Measurements from ENCODE around the gene TAP2. TPM values are rescaled to one million over a fixed set of nuclear protein-coding genes. Genes with fewer than 3 reads are reported as not detected.

Gene TAP2
- total and polyA plus RNA-seq, 2 of the 13 experiments (the other 11 are each of a cell fraction or from before 2014, with no cell fraction given): 10.3 to 17.6 TPM

DNA sequence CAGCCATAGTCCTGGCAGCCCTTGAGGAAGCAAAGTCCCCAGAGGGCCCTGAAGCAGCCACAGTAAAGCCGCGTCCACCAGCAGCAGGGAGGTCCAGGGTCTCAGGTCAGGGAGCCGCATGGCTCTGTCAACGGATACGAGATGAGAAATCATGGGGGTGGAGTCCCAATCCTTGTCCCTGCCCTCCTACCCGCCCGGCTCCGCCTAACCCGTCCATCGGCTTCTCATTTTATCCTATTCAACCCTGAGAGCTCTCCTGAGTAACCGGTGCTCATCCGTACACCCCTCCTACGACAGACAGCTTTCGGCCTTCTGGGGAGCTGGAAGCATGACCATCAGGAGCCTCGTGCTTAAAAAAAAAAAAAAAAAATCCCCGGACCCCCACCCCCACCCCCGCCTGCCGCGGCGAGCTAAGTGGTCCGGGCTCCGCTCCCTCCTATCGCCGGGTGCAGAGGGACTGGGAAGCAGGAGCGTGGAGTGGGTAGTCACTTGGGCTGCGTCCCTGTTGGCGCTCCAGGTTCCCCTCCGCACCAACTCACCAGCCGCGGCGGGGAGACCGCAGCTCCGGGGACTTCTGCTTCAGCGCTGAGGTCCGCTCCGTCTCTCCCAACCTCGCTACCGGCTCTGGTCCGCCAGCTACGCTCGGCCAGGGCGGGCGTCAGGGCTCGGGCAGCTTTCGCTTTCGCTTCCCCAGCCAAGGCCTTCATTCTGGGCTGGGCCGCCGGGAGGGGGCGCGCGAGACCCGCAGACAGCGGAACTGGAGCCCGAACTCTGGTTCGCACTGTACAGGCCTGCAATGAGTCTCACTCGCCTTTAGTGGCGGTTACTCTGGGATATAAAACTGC is at the start of gene TAP2 (continued):
- TF ChIP-seq ZNF883 (CRISPR knock-in tag; IDR thresholded peaks at IDR 0.05; ENCODE audit: not compliant biosample characterization) (peak; percentile 21), TRIM24 (CRISPR knock-in tag; IDR thresholded peaks at IDR 0.05) (no peak), ZNF776 (CRISPR knock-in tag; IDR thresholded peaks at IDR 0.05) (peak; percentile 85), KDM4B (CRISPR knock-in tag; IDR thresholded peaks at IDR 0.05) (peak; percentile 89; the same call in 1 of the 2 replicates), RBAK (CRISPR knock-in tag; IDR thresholded peaks at IDR 0.05) (no peak), KMT2B (CRISPR knock-in tag; IDR thresholded peaks at IDR 0.05) (peak; percentile 98), NONO (IDR thresholded peaks at IDR 0.05) (no peak), NONO (CRISPR knock-in tag; conservative IDR thresholded peaks at IDR 0.05) (peak; percentile 80), ZNF180 (CRISPR knock-in tag; IDR thresholded peaks at IDR 0.05; ENCODE audit: borderline replicate concordance, low read depth) (no peak), ZNF724P (CRISPR knock-in tag; IDR thresholded peaks at IDR 0.05; ENCODE audit: borderline replicate concordance) (peak; percentile 52), EEA1 (CRISPR knock-in tag; IDR thresholded peaks at IDR 0.05; ENCODE audit: borderline replicate concordance) (no peak), KAT7 (CRISPR knock-in tag; IDR thresholded peaks at IDR 0.05; ENCODE audit: borderline replicate concordance) (peak; percentile 96), MLLT10 (CRISPR knock-in tag; IDR thresholded peaks at IDR 0.05) (no peak), GATAD2A (CRISPR knock-in tag; IDR thresholded peaks at IDR 0.05) (peak; percentile 52; the same call in 1 of the 2 replicates), SAFB2 (CRISPR knock-in tag; IDR thresholded peaks at IDR 0.05; ENCODE audit: borderline replicate concordance, low read depth) (peak; percentile 36; the same call in 1 of the 2 replicates), SMAD1 (CRISPR knock-in tag; IDR thresholded peaks at IDR 0.05; ENCODE audit: borderline replicate concordance, low read depth) (peak; percentile 77; the same call in 1 of the 2 replicates), ZNF335 (CRISPR knock-in tag; IDR thresholded peaks at IDR 0.05) (no peak)
- TF ChIP-seq, protein P1, sequence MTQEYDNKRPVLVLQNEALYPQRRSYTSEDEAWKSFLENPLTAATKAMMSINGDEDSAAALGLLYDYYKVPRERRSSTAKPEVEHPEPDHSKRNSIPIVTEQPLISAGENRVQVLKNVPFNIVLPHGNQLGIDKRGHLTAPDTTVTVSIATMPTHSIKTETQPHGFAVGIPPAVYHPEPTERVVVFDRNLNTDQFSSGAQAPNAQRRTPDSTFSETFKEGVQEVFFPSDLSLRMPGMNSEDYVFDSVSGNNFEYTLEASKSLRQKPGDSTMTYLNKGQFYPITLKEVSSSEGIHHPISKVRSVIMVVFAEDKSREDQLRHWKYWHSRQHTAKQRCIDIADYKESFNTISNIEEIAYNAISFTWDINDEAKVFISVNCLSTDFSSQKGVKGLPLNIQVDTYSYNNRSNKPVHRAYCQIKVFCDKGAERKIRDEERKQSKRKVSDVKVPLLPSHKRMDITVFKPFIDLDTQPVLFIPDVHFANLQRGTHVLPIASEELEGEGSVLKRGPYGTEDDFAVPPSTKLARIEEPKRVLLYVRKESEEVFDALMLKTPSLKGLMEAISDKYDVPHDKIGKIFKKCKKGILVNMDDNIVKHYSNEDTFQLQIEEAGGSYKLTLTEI (CRISPR knock-in tag; conservative IDR thresholded peaks at IDR 0.05): no peak
- TF ChIP-seq, protein P2, sequence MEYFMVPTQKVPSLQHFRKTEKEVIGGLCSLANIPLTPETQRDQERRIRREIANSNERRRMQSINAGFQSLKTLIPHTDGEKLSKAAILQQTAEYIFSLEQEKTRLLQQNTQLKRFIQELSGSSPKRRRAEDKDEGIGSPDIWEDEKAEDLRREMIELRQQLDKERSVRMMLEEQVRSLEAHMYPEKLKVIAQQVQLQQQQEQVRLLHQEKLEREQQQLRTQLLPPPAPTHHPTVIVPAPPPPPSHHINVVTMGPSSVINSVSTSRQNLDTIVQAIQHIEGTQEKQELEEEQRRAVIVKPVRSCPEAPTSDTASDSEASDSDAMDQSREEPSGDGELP (IDR thresholded peaks at IDR 0.05; ENCODE audit: borderline replicate concordance, low read depth): peak; percentile 8; the same call in 1 of the 2 replicates
- TF ChIP-seq, protein P3, sequence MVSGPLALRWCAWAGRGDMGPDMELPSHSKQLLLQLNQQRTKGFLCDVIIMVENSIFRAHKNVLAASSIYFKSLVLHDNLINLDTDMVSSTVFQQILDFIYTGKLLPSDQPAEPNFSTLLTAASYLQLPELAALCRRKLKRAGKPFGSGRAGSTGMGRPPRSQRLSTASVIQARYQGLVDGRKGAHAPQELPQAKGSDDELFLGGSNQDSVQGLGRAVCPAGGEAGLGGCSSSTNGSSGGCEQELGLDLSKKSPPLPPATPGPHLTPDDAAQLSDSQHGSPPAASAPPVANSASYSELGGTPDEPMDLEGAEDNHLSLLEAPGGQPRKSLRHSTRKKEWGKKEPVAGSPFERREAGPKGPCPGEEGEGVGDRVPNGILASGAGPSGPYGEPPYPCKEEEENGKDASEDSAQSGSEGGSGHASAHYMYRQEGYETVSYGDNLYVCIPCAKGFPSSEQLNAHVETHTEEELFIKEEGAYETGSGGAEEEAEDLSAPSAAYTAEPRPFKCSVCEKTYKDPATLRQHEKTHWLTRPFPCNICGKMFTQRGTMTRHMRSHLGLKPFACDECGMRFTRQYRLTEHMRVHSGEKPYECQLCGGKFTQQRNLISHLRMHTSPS (CRISPR knock-in tag; IDR thresholded peaks at IDR 0.05; ENCODE audit: low read depth): no peak
- TF ChIP-seq, protein P4, sequence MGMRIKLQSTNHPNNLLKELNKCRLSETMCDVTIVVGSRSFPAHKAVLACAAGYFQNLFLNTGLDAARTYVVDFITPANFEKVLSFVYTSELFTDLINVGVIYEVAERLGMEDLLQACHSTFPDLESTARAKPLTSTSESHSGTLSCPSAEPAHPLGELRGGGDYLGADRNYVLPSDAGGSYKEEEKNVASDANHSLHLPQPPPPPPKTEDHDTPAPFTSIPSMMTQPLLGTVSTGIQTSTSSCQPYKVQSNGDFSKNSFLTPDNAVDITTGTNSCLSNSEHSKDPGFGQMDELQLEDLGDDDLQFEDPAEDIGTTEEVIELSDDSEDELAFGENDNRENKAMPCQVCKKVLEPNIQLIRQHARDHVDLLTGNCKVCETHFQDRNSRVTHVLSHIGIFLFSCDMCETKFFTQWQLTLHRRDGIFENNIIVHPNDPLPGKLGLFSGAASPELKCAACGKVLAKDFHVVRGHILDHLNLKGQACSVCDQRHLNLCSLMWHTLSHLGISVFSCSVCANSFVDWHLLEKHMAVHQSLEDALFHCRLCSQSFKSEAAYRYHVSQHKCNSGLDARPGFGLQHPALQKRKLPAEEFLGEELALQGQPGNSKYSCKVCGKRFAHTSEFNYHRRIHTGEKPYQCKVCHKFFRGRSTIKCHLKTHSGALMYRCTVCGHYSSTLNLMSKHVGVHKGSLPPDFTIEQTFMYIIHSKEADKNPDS (CRISPR knock-in tag; IDR thresholded peaks at IDR 0.05): peak; percentile 74; the same call in 1 of the 2 replicates
- TF ChIP-seq, protein P5, sequence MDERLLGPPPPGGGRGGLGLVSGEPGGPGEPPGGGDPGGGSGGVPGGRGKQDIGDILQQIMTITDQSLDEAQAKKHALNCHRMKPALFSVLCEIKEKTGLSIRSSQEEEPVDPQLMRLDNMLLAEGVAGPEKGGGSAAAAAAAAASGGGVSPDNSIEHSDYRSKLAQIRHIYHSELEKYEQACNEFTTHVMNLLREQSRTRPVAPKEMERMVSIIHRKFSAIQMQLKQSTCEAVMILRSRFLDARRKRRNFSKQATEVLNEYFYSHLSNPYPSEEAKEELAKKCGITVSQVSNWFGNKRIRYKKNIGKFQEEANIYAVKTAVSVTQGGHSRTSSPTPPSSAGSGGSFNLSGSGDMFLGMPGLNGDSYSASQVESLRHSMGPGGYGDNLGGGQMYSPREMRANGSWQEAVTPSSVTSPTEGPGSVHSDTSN (CRISPR knock-in tag; IDR thresholded peaks at IDR 0.05): no peak
